Measurements from ENCODE around the gene FAAH.

DNA sequence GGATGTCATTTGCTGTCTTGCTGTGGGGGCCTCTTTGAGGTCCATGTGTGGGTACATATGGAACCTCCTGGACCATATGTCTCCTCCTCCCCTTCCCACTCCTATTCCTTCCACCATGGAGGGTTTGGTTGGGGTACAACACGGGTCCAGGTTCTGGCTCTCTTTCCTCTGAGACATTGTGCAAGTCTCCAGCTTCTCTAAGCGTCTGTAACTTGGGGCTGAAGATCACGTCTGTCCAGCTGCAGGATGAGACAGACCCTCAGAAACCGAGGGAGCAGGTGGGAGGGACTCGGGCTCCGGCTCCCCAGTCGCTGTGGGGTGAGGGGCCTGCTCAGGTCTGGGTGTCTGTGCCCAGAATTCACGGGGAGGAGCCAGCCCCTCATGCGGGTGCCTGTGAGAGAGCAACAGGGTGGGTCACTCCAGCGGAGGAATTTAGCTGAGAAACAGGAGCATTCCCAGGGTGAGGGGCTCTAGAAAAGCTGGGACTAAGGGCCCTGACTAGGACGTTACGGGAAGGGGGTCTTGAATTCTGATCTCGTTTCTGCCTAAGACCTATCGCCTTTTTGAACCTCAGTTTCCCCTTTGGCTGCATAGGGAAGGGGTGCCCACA is 53.5 kb downstream of the FAAH start:
- no peak for TF ChIP-seq POLR2A (IDR thresholded peaks at IDR 0.05; ENCODE audit: low read length)
- TF ChIP-seq GATA1 (IDR thresholded peaks at IDR 0.05; ENCODE audit: low read depth, low read length), result no peak
